GDM1 (cell line): ENCODE data around the gene NDUFB2.
"Not testable (repeated sequence)": the region's sequence is repeated elsewhere in the genome, so short reads cannot be mapped to it uniquely, and the experiment has no call there.

Experiments
- DNase-seq: peaks from one replicate; lab custom pipeline; 2025; lab: John Stamatoyannopoulos, UW

NDUFB2 gene

DNA sequence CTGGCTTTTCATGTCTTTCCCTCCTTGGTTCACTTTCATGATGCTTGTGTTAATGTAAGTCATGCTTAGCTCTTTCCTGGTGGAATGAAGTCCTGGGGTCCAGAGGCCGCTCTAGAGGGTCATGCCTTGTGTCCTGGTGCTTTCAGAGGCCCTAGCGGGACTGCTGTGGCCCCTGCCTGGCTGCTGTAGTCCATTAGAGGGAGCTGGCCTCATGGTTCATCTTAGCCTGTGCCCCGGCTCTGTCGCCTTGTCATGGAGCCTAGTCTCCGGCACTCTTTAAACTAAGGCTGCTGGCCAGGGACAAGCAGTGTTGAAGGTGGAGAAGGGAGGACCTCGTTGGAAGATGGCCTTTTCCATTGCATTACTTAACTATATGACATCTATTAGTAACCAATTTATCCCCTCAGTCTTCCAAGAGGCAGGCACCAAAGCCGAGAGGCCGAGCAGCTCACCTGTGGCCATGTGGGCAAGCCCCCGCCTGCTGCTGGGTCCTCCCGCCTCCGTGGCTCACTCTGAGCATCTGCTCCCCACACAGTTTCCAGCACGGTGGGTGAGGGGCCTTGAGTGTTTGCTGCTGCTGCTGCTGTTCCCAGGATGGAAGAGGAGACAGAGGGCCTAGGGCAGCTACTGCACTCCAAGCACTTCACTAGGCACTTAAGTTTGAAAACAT, 5.0 kb upstream of the NDUFB2 start:
- no peak for DNase-seq

DNA sequence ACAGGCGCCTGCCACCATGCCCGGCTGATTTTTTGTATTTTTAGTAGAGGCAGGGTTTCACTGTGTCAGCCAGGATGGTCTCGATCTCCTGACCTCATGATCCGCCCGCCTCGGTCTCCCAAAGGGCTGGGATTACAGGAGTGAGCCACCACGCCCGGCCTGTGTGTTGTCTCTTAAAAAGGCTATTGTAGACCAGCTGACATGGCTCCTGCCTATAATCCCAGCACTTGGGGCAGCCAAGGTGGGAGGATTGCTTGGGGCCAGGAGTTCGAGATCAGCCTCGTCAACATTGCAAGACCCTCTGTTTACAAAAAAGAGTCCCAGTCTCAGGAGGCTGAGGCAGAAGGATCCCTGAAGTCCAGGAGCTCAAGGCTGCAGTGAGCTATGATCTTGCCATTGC, 2.7 kb upstream of the NDUFB2 start:
- DNase-seq: not testable (repeated sequence)

DNA sequence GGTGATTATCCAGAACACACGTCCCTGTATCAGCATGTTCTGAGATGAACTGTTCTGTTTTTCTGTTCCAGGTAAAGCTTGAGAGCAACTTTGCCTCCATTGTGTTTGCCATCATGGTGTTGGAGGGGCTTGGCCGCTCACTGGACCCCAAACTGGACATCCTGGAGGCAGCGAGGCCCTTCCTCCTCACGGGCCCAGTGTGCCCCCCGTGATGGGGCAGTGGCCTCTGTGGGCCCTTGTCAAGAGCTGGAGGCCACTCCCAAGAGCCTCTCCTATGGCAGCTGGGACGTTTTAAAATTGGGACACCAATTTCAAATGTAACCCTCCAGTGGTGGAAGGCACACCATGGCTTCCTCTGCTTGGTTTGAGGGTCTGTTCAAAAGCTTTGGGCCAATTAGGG, 1.9 kb upstream of the NDUFB2 start:
- DNase-seq: no peak

DNA sequence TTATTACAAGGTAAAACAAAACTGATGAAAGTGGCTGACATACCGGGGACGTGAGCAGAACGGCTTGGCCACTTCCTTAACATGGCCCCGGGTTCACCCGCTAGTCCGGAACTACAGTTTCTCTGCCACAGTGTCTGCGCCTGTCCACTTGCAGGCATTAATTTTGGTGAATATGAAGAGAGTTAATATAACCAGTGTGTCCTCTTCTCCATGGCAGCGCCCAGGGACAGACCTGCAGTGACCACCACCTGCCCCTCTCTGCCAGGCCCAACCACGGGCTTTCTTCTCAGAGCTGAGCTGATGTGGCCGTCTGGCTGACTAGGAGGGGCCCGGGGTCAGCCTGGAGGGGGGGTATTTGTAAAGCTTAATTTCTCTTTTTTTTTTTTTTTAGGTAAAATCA, 1.1 kb upstream of the NDUFB2 start:
- DNase-seq: no peak

DNA sequence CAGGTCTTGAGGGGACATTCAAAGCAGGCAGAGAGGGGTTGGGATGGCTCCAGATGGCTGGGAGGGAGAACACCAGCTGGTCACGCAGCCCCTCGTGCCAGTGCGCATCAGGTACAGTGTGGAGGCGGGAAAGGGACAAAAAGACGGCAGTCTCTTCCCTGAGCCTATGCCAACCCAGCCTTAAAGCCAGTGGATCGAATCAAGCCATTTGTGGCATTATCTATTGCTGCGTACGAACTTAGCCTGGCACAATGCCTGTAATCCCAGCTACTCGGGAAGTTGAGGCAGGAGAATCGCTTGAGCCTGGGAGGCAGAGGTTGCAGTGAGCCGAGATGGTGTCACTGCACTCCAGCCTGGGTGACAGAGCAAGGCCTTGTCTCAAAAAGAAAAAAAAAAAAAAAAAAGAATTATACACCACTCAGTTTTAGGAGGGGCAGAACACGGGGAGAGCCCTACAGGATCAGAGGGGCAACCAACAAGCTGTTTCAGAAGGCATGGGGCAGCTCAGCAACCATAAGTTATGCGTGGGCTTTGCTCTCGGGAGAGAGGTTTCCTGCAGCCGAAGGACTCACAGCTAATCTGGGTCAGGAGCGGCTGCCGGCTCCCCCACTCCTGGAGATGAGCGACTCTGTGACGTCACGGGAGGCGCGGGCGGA, 356 bp upstream of the NDUFB2 start:
- no peak for DNase-seq

DNA sequence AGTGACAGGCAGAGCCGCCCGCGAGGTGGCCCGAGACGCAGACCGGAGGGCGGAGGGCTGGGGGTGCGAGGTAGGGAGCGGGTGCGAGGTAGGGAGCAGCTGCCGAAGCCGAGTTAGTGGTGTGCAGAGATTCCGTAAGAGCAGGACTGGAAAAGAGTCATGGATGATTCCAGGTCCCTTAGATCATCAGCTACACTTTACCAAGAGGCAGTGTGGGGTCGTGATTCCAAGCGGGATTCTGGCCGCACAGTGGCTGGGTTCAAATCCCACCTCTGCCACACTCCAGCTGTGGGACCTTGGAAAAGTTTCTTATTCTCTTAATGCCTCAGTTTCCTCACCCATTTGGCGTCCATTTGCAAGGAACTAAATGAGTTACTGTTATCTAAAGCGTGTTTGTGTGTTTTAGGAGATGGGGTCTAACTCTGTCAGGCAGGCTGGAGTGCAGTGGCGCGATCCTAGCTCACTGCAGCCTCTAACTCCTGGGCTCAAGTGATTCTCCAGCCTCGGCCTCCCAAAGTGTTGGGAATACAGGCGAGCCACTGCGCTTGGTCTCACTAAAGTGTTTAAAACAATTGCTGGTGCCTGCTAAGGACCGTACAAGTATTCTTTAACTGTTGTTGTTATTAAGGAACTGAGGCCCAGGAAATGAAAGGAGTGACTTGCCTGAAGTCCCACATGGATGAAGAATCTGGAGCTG, 1.1 kb downstream of the NDUFB2 start:
- no peak for DNase-seq

DNA sequence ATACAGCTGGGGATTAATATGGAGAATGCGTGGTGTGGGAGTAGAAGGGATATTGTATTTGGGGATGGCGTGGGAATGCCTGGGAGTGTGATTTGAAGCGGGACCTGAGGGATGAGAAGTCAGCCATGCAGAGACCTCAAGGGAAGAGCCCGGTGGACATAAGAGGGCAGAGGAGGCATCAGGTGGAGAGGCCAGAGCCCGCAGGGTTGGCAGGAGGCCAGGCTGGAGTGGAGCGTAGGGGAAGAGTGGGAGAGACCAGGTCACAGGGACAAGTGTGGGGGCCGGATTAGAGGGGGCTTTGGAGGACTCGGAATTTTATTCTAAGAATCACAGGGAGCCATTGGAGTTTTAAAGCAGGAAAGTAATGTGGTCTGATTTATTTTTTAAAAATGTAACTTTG, 2.0 kb downstream of the NDUFB2 start:
- DNase-seq: no peak

DNA sequence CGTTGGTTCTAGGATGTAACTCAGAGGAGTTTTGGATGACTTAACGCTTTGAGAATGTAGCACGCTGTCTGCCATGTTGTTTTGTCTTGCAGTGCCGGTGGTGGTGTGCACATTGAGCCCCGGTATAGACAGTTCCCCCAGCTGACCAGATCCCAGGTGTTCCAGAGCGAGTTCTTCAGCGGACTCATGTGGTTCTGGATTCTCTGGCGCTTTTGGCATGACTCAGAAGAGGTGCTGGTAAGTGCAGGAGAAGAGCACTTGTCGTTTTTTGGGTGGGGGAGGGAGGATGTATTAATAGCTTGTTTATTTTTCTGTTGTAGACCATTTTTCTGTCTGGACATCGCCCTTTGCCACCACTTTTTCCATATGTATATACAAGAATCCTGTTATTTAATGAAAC, 6.3 kb downstream of the NDUFB2 start:
- DNase-seq: no peak

DNA sequence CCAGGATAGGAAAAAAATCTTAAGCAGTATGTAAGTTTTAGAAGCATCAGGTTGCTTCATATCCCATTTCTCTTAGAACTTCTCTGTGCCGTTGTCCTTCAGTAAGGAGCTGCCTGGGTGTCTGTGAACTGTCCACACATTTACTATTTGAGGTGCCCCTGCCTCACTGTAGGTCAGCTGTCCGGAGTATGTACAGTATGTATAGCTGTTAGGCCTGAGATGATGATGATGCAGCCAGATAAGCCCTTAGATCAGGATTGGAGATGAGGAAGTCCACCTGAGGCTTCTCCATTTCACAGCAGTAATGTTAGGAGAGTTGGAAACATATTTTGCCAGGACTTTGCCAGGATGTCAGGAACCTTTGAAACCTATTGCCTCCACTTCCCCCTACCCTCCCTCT, 7.7 kb downstream of the NDUFB2 start:
- no peak for DNase-seq

DNA sequence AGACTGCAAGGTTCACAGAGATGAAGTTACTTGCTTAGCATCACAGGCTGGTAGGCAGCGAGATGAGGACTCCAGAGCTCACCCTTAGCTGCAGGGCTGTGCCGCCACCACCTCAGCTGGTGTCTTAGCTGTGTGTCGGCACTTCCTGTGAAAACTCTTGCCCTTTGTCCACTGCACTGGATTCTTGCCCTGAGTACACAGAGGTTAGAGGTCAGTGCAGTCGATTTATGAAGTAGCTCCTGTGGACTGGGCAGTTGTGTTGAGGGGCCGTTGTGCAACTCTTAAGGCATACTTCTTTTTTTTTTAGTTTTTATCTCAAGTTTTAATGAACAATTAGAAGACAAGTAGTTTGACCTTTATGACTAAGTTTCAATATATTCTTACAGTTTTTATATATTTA, 10.6 kb downstream of the NDUFB2 start:
- no peak for DNase-seq

DNA sequence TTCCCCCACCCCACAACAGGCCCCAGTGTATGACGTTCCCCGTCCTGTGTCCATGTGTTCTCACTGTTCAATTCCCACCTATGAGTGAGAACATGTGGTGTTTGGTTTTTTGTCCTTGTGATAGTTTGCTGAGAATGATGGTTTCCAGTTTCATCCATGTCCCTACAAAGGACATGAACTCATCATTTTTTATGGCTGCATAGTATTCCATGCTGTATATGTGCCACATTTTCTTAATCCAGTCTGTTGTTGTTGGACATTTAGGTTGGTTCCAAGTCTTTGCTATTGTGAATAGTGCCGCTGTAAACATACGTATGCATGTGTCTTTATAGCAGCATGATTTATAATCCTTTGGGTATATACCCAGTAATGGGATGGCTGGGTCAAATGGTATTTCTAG, 12.3 kb downstream of the NDUFB2 start:
- DNase-seq: not testable (repeated sequence)

DNA sequence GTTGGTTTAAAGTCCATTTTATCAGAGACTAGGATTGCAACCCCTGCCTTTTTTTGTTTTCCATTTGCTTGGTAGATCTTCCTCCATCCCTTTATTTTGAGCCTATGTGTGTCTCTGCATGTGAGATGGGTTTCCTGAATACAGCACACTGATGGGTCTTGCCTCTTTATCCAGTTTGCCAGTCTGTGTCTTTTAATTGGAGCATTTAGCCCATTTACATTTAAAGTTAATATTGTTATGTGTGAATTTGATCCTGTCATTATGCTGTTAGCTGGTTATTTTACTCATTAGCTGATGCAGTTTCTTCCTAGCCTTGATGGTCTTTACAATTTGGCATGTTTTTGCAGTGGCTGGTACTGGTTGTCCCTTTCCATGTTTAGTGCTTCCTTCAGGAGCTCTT, 15.9 kb downstream of the NDUFB2 start:
- not testable (repeated sequence) for DNase-seq

DNA sequence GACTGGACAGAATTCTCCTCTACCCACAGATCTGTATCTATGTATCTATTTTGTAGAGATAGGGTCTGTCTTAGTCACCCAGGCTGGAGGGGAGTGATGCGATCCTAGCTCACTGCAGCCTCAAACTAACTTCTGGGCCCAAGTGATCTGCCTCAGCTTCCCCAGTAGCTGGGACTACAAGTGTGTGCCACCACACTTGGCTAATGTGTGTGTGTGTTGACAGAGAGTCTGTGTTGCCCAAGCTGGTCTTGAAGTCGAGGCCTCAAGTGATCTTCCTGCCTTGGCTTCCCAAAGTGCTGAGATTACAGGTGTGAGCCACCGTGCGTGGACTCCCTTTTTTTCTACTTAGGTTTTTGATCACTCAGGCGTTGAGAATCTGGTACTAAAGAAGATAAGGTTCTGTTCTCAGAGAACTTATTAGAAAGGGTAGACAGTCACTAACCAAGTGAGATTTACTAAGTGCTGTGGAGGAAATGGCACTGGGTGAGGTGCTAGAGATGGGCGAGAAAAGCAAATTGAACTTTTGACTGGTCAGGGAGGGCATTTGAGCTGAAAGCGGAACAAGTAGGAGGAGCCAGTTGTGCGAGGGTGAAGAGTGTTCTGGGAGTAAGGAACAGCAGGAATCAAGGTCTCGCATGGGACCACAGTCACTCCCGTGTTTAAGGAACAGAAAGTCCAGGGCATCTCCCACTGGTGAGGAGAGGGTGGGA, 18.0 kb downstream of the NDUFB2 start:
- no peak for DNase-seq

DNA sequence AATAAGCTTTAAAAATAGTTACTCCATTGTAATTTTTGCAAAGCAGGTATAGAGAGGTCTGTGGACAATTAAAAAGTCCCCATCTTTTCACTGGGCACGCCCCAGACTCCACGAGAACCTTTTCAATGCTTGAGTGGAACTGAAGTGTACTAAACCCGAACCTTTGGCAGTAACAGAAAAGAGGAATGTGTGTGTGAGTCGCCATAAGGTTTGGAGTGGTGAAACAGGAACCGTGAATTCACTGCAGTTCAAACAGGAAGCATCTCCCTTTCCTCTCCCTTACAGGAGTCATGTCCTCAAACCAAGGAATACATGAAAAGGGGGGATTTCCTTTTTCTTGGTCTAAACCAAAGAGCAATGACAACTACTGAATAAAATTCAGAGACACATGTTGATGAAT, 23.2 kb downstream of the NDUFB2 start:
- DNase-seq: peak; percentile 30

DNA sequence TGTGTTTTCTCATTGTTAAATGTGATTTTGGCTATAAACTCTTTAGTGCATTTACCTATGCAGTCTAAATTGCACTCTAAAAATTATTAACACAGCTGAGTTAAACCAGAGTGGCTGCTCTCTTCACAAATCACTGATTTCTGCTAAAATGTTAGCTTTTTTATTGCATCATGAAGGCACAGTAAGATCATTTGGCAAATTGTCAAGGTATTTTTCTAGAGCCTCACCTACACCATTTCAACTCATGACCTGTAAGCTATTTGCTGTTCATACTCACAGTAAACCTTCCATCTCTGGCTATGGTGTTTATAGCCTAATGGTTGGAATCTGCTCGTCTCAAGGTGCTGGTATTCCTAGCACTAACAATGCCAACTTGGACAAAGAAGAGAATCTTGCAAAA, 25.7 kb downstream of the NDUFB2 start:
- DNase-seq: no peak

DNA sequence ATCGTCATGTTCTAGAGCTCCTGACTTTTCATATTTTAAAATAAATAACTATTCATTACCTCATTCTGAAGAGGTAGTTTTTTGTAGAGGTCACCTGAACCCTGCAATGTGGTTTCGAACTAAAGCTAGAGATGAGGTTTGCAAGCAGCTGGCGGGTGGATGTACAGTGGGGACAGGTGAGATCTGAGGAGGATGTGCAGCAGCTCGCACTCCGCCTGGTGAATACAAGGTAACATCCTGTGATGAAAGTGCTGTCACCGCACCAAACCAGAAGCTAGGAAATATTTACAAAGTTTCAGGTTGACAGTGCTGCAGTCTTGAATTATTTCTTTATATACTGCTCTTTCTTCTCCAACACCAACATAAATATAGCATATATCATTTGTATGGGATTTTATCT, 26.5 kb downstream of the NDUFB2 start:
- no peak for DNase-seq

DNA sequence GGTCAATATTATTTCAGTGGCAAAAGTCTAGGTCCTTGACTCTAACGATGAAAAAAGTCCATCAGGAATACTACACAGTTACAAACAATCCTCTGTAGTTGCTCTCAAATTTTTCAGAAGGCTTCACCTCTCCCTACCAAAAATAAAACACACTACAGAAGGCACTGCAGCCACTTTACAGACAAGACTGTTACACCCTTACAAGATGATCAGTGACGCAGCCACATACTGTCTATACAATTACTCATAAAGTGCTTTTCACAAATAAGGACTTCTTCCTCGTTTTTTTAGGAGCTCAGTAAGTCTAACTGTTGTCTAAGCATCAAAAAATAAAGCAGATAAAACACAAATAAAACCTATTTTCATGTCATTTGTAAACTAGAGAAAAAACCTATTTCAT, 27.1 kb downstream of the NDUFB2 start:
- no peak for DNase-seq

DNA sequence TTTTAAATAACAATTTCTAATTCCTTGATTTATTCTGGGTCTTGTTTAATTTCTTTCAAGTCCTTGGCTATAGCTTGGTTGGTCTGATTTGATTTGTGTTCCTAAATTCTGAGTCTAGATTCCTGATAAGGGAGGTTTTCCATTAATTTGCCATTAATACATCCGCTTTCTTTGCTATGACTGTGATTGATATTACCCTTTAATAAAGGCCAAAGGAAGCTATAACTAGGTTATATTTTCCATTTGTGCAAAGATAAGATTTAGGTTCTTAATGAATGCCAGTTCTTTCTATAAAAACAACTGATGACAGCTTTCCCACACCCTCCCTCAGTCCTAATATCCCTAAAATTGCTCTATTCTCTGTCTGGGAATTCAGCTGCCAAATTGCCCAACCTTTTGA, 28.2 kb downstream of the NDUFB2 start:
- no peak for DNase-seq

DNA sequence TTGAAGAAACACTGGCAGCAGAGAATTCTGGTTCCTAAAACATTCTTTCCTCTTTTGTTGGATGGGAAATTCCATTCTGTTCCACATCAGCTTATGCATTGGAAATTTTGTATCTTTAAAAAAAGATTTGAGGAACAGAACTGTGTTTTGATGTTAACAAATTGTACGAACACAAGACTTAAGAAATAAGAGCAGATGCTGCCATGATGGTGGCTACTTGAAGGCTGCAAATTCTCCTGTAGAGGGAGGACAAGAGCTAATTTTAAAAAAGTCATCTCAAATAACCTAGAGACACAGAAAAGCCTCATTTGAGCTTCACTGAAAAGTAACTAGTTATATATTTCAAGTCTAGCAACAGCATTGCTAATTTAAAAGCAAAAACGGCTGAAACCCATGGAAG, 29.8 kb downstream of the NDUFB2 start:
- no peak for DNase-seq

DNA sequence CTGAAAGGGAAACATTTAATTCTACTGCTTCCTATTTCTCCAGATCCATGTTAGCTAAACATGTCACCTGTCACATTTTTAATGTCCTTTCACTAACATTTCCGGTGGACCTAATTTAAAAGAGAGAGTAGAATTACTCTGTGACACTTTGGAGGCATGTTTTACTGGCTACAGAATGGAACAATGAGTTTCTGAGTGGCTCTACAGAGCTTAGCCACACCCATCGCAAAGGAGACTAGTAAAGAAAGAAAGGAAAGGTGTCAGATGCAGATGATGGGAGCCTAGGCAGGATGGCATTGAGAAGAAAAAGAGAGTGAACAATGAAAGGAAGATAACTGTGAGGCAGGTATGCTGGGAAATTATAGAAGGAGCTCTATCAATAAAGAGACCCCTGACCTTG, 35.9 kb downstream of the NDUFB2 start:
- no peak for DNase-seq

DNA sequence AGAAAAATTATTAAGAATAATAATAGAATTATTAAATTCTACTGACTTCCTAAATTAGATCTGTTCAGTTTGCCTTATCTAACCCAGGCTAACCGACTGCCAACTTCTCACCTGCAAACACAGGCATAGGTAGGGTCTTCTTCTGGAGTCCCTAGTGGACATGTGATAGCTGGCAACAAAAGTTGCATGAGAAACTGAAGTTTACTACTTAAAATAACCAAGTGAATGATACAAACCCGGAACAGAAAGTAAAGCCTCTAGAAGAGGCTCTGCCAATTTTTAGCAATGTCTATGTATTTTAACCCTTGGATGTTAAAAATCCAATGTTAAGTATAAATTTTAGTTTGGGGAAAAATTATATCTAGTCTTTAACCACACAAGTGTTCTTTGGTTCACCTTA, 37.6 kb downstream of the NDUFB2 start:
- DNase-seq: no peak

DNA sequence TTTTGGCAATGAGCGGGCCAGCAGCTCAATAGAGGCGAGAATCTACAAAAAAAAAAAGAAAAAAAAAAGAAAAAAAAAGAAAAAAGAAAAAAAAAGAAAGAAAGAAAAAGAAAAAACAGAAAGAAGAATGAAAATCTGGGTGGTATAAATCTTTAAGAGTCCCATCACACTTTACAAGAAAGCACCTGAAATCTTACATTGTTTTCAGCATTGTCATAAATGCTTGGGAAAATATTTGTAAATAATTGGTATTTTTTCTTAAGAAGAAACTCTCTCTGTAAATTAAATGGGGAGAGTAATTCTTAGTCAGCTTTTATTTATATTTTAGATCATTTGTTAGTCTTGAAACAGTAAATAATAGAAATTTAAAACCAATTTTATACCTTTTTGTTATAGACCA, 38.2 kb downstream of the NDUFB2 start:
- DNase-seq: no peak

DNA sequence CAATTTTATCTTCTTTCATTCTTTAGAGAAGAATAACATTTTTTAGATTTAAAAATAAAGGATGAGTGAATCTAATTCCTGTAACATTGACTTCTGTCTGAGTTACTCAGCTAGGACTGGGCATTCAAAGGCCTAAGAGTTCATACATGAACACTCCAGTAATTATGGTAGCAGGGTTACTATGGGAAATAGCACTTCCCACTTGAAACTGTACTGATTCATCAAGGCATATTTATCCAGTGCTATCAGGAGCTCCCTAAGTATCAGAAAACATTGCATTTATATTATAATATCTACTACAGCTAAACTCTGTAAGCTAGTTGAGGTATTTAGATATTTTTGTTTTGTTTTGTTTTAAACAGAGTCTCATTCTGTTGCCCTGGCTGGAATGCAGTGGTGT, 41.8 kb downstream of the NDUFB2 start:
- no peak for DNase-seq
